ENCODE measurements around the gene POP7.
A peak's percentile ranks its signal among the peaks of the same experiment; 100 is the strongest.

POP7 gene

GRCh38 chr7:100679129-100679926 is 26.6 kb upstream of the POP7 start:
- DNase-seq = no peak

DNA sequence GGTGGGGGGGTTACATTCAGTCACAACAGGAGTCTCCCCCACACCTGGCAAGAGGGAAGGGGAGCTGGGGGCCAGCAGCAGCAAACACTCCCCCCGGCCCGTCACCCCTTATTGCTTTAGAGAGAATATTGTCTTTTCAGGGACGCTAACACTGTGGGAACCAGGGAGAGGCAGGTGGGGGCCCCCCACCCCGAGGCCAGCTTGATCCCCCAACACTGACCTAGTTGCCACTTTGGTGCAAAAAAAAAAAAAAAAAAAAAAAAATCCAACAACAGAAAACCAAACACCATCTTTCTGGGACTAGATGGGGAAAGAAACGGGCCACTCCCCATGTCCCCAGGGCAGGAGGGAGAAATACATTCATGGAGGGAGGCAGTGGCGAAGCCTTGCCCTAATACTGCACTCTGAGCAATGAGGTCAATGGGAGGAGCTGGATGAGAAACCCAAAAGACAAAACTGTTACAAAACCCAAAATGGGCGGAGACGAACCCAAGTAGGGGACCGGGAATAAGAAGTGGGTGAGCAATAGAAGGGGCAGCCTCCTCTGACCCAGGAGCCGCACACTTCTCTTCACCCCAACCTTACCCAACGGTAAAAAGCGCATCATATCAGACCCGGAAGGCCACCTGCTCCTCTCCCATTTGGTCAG is 25.9 kb upstream of the POP7 start:
- no peak for DNase-seq

DNA sequence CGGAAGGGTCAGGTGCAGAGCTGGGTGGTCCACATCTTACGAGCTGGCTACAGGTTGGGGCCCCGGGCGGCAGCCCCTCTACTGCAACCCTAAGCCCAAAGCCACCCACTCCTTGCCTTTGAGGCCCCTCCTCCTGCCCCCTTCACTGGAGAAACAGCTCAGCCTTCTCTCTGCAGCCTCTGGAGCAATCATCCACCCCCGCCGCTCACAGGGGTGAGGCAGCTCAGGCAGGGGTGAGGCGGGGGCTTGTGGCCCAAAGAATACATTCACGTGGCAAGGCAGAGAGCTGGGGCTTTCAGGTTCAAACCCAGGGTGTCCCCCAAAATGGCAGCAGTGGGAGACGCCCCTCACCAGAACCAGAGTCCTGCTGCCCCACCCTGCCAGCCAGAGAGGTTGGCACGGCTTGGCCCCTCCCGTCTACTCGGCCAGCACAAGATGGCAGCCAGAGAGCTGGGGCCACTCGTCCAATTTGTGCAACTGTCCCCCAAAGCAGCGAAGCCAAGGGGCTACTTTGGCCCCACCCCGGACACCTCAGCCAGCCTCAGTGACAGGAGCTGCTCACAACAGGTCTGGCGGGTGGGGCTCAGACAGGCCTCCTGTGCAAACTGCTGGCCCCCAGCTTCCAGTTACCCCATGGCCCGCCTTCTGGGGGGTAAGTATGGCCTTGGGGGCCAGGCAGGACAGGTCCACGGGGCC is 25.2 kb upstream of the POP7 start:
- DNase-seq = no peak

DNA sequence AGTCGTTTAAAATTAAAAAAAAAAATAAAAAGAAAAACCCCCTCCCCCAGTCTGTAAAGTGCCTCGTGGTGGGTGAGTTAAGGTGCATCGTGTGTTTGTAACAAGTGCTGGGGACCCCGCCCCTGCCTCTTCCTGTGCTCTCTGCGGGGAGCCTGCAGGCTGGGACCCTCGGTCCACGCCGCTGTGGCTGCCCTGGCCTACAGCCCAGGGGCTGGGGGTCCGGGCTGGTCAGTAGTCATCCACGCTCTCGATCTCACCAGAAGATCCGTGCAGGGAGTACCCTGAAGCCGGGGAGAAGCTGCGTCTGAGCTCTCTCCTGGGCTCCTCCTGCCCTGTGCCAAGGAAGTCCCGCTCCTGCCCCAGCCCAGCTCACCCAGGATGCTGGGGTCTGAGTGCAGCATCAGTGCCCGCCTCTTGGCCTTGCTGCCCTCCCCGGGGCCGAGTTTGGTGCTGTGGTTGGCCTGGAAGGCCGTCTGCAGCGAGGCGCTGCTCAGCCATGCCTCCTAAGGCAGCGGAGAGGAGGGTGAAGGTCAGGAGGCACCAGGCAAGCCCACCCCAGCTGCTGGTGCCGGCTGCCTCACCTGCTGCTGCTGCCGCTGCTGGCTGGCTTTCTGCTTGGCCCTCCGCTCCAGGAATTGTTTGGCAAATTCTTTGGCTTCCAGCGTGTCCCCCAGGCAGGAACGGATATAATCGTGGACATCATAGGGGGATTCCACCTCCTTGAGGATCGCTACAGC is 24.3 kb upstream of the POP7 start:
- DNase-seq = no peak

DNA sequence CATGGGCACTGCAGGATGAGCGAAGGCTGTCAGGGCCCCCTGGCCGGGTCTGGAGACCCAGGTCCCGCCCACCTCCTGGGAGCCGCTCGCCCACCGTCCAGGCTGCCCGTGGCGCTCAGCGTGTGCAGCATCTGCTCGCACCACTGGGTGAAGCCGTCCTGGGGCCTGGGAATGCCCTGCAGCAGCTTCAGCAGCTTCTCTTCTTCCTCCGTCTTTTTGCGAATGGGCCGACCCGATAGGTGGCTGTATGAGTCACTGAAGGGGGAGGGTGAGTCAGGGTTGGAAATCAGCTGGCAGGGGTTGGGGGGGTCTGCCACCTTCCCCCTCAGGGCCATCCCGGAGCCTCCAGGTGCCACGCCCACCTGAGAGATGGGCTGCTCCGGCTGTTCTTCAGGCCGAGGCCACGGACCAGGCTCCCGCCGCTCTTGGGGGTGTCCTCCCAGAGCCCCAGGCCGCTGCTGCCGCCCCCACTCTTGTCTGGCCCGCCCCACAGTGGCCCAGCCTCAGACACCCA is 23.6 kb upstream of the POP7 start:
- DNase-seq = no peak

DNA sequence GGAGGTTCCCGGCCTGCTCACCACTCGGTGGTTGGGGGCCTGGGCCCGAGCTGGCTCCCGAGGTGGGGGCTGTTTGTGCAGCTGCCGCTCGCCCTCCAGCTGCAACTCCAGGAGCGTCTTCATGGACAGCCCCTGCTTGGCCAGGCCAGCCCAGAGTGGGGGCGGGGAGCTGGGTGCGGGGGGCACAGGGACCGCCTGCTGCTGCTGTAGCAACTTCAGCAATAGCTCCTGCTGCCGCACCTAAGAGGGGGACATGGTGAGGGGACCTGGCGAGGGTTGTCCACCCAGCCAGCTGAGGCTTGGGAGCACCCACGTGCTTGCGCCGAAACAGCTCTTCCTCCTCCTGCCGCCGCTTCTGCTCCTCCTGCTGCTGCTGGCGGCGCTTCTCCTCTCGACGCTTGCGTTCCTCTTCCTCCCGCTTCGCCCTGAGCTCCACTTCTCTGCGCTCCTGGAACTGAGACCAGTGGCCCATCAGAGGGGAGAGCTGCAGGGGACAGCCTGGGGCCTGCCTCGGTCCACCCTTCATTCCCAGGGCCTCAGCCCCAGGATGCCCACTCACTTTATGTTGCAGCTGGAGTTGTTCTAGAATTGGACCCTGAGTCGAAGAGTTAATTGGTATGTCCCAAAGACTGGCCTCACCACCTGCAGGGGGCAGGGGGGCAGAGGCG is 22.8 kb upstream of the POP7 start:
- no peak for DNase-seq

DNA sequence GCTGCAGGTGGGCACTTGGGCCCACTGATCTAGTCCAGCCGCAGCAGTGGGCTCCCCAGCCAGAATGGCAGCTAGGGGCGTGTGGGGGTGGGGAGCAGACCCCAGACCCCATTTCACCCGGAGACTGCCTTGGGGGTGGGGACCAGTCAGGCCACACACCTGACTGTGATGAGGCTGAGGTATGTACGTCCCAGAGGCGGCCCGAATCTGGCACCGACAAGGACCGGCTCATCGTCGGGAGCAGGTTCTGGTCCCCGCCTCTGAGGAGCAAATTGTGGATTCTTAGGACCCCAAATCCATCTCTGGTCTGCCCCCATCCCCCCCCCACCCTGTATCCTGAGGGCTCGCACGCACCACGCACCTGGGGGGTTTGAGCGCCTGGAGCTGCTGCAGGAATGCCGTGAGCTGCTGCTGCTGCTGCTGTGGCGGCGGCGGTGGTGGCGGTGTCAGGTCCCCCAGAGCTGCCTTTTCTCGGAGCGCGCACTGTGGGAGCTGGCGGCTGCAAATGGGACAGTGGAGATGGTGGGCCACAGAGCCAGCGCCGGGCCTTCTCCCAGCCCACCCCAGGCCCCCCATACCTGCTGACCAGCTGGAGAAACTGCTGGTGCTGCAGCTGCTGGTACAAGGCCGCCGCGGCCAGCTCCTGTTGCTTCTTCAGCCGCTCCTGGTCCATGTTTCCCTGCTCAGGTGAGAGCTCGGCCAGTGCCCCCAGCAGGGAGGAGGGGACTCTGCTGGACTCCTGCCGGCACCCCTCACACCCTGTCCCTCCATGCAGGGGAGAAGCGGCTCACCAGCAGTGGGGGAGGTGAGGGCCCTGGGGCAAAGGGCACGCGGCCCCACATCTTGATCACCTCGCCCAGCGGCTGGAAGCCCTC is 22.0 kb upstream of the POP7 start:
- DNase-seq = no peak

- no peak for DNase-seq
These were observed 21.3 kb upstream of the POP7 start for GRCh38 chr7:100684534-100685042.

DNA sequence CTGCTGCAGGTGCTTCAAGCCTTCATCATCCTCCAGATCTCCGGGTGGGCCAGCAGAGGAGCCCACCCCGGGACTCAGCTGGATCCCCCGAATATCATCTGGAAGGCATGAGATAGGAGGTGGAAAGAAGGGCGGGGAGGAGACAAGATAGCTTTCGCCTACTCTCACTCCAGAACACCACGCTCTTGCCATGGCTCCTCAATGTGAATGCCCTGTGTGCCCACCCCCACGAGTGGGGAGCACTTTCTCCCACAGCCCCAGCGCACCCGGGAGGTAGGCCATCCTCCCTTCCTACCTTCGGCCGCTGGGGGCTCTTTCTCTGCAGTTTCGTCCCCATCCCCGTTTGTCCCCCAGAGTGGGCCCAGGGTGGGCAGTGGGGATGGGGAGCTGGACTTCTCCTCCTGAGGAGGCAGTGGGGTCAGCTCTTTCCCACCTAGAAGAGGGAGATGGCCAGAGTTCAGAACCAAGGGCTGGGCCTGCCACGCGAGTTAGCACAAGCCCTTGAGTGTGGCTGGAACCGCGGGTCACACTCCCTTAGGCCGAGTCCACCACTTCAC is 20.8 kb upstream of the POP7 start:
- DNase-seq = no peak

DNA sequence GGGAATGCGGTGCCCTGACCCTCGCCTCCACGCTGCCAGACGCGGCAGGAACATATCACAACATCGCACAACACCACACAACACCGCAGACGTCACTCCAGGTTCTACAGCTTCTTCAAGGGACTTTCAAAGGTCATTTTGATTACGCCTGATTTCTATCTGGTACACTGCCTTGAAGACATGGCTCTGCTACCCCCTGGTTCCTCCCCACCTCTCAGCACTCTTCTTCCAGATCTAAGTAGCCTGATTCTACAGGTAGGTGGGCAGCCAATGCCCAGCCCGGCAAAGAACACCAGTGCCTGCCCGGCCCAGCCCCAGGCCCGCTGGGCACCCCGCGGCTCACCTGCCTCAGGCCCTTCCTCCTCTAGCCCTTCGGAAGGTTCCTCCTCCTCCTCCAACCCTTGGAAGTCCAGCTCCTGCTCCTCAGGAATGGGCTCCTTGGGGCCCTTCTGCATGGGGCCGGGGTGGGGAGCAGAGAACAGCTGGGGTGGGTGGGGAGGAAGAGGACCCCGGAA is 20.2 kb upstream of the POP7 start:
- no peak for DNase-seq

- no peak for DNase-seq
These were observed 19.6 kb upstream of the POP7 start for GRCh38 chr7:100686201-100686821.

- DNase-seq = no peak
These were observed 19.1 kb upstream of the POP7 start for GRCh38 chr7:100686822-100687211.

DNA sequence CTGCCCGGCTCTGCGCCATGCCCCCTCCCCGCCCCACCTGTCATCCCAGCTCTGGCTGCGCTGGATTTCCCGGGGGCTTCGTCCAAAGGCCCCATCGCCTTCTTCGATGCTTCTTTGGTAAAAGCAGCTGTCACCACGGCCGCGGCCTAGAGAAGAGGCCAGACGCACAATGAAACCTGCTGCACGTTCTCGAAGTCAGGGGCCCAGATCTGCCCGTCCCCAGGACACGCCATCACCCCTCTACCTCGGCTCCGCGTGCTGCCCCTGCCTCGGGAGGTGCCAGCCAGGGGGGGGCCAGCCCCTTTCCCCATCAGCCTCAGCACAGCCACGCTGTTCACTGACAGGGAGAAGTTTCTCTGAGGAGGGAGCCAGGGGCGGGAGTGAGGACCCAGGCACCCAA is 18.7 kb upstream of the POP7 start:
- DNase-seq = no peak

- no peak for DNase-seq
These were observed 18.1 kb upstream of the POP7 start for GRCh38 chr7:100687751-100688300.

GRCh38 chr7:100688326-100688860 is 17.5 kb upstream of the POP7 start:
- no peak for DNase-seq

DNA sequence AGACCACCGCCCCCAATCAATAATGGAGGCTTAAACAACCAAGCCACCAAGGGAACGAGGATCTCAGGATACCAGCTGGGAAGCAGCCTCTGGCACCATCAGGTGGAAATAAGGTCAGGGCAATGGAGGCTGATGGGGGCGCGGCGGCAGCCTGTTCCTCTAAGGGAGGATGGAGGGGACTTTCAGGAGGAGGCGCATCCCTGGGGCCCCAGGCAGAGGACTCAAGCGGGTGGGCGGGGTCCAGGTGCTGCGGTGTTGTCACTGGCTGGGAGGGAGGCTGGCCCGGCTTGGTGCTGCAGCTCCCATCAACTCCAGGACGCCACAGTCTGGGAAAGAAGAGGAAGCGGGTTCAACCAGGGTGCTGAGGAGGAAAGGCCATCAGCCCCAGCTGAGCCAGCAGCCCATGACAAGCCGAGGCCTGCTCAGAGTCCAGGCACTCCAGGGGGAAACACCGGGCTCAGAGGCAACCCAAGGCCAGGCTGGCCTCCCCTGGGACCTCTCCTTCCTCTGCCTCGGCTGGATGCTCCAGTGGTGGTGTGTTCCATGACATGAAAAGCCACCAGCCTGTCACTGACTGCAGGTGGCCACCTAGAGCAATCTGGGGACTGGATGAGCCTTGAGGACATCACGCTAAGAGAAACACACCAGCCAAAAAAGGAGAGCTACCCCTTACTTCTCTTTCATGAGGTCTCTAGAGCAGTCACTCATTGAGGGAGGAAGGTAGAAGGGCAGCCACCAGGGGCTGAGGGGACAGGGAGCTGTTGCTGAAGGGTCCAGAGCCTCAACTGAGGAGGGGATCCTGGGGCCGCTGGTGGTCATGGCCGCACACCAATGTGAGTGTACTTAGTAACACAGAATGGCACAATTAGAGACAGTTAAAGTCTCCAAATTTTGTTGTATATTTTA is 16.4 kb upstream of the POP7 start:
- no peak for DNase-seq

DNA sequence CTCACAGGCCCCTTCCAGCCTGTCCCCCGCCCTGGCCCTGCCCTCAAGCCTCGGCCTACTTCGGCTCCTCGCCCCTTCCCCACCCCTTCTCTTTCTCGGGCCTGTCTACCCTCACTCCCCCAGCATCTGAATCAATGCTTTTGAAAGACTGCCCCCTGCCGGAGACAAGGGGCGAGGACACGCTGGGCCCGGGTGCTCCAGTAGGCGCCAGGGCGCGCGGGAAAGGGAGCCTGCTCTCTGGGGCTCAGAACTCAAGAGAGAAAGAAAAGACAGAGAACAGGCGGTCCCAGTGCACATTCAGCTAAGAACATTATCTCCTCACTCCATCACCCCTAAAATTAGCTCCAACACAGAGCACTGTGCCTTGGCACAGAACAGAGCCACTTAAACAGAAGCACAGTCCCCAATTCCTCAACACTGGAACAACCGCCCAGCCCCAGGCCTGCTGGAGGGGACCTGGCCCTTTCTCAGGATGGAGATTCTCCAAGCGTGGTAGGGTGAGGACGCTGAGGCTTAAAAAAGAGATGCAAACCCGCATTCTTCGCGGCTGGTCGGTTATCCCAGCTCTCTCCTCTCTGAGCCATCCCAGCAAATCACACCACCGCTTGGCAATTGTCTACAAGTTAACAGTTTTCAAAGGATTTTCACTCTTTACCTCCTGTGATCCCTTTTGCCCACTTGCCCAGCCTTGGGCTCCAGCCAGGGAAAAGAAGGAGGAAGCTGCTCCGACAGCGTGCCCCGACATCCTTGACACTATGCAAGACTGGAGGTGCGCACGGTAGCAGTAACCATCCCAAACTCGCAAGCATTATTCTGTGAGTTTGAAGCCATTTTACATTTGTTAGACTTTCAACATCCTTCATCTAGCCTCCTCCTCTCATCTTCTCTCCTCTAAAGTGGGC is 14.0 kb upstream of the POP7 start:
- peak; percentile 32 for DNase-seq
